HL-60 (cell line): ENCODE measurements around the gene SCMH1.

ENCODE experiments used
- DNase-seq, 2 experiments: peaks; one replicate each; pipeline ENCODE4 v3.0.0-alpha.2; 2010 to 2020; ENCODE audit warnings: low read depth in 1 of 2, low spot score in 1 of 2
- H3K27ac ChIP-seq: fragments of 250-450 bp; sonication (Bioruptor Pico); replicated peaks from 2 replicates; pipeline ENCODE4 v1.5.1; 2020; ENCODE audit warnings: mild to moderate bottlenecking, moderate library complexity
- H3K27me3 ChIP-seq: fragments of 250-450 bp; sonication (Bioruptor Pico); 2 replicates; pipeline ENCODE4 v1.5.1; 2021; ENCODE audit warnings: mild to moderate bottlenecking, moderate library complexity; ENCODE audit not compliant: insufficient read depth, poor library complexity, severe bottlenecking
- H3K4me3 ChIP-seq: replicated peaks from 2 replicates; pipeline ENCODE4 v1.5.1; 2011; ENCODE audit warnings: mild to moderate bottlenecking, control low read depth, low read length; ENCODE audit not compliant: insufficient read depth
- GABPA ChIP-seq: IDR thresholded peaks from 2 replicates; pipeline ENCODE4 v1.6.1; 2012; ENCODE audit warnings: low read depth
- POLR2AphosphoS5 ChIP-seq: IDR thresholded peaks from 2 replicates; pipeline ENCODE4 v1.6.1; 2012; ENCODE audit warnings: low read depth
- SPI1 ChIP-seq: IDR thresholded peaks from 2 replicates; pipeline ENCODE4 v1.6.1; 2012; ENCODE audit warnings: low read depth, mild to moderate bottlenecking, borderline replicate concordance
- TF ChIP-seq, protein P1 (sequence below): IDR thresholded peaks from 2 replicates; pipeline ENCODE4 v1.6.1; 2012; ENCODE audit warnings: low read depth; ENCODE audit not compliant: insufficient replicate concordance
- TF ChIP-seq, protein P2 (sequence below): IDR thresholded peaks from one replicate; pipeline ENCODE4 v1.5.1; 2011; ENCODE audit warnings: low read length, control low read depth, inconsistent platforms; ENCODE audit not compliant: insufficient read depth

The SCMH1 gene

DNA sequence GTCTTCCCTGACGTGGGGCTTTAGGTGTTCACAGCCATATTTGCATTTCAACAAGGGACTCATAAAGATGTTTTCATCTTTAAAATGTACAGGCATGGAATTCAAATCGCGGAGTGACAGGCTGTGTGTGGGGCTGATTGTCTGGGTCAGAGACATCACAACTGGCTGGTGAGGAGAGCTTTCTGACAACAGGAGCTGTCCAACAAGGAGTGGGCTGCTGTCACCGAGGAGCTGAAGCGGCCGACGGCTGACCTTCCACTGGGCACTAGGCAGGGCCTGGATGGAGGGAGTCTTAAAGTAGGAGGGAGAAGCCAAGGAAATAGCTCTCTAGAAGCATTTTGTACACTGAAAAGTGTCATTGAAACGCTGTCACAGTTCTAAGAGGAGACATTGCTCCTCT lies 30.5 kb upstream of the SCMH1 start:
- Histone ChIP-seq H3K27me3 (no peaks in the 10 kb centered on the region), H3K27ac (no peak overlapping the region), H3K4me3 (no peak overlapping the region)
- no peak for DNase-seq
- TF ChIP-seq SPI1: no peak
- TF ChIP-seq, protein P1, sequence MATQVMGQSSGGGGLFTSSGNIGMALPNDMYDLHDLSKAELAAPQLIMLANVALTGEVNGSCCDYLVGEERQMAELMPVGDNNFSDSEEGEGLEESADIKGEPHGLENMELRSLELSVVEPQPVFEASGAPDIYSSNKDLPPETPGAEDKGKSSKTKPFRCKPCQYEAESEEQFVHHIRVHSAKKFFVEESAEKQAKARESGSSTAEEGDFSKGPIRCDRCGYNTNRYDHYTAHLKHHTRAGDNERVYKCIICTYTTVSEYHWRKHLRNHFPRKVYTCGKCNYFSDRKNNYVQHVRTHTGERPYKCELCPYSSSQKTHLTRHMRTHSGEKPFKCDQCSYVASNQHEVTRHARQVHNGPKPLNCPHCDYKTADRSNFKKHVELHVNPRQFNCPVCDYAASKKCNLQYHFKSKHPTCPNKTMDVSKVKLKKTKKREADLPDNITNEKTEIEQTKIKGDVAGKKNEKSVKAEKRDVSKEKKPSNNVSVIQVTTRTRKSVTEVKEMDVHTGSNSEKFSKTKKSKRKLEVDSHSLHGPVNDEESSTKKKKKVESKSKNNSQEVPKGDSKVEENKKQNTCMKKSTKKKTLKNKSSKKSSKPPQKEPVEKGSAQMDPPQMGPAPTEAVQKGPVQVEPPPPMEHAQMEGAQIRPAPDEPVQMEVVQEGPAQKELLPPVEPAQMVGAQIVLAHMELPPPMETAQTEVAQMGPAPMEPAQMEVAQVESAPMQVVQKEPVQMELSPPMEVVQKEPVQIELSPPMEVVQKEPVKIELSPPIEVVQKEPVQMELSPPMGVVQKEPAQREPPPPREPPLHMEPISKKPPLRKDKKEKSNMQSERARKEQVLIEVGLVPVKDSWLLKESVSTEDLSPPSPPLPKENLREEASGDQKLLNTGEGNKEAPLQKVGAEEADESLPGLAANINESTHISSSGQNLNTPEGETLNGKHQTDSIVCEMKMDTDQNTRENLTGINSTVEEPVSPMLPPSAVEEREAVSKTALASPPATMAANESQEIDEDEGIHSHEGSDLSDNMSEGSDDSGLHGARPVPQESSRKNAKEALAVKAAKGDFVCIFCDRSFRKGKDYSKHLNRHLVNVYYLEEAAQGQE: peak; percentile 74

DNA sequence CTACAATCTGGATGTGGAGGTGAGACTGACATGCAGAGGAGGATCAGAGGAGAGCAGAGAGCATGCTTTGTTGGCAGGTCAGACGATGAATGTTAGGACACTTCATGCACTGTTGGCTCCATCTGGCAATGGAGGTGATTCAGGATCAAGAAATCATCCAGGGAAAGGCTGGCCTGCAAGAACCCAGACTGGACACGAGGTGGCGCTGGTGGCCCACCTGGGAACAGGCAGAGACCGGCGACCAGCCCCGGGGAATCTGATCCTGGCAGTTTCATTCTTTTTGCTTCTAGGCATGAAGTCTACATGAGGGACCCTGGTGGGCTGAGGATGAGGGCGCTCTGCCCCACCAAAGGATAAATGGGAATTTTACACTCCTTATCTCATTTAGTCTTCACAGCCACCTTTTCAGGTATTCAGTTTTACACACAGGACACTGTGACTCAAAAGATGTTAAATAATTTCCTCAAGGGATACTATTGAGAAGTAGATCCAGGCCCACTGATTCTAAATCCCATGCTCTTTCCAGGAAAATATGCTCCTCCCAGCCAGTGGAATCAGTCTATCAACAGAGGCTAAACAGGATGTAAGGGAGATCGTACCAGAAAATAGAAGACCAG lies 26.2 kb upstream of the SCMH1 start:
- no peak for TF ChIP-seq SPI1
- TF ChIP-seq, protein P2, sequence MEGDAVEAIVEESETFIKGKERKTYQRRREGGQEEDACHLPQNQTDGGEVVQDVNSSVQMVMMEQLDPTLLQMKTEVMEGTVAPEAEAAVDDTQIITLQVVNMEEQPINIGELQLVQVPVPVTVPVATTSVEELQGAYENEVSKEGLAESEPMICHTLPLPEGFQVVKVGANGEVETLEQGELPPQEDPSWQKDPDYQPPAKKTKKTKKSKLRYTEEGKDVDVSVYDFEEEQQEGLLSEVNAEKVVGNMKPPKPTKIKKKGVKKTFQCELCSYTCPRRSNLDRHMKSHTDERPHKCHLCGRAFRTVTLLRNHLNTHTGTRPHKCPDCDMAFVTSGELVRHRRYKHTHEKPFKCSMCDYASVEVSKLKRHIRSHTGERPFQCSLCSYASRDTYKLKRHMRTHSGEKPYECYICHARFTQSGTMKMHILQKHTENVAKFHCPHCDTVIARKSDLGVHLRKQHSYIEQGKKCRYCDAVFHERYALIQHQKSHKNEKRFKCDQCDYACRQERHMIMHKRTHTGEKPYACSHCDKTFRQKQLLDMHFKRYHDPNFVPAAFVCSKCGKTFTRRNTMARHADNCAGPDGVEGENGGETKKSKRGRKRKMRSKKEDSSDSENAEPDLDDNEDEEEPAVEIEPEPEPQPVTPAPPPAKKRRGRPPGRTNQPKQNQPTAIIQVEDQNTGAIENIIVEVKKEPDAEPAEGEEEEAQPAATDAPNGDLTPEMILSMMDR: peak; percentile 98
- no peak for TF ChIP-seq GABPA
- DNase-seq: peak; percentile 38 to 64
- Histone ChIP-seq H3K27ac (no peak overlapping the region), H3K27me3 (no peaks in the 10 kb centered on the region), H3K4me3 (no peak overlapping the region)

DNA sequence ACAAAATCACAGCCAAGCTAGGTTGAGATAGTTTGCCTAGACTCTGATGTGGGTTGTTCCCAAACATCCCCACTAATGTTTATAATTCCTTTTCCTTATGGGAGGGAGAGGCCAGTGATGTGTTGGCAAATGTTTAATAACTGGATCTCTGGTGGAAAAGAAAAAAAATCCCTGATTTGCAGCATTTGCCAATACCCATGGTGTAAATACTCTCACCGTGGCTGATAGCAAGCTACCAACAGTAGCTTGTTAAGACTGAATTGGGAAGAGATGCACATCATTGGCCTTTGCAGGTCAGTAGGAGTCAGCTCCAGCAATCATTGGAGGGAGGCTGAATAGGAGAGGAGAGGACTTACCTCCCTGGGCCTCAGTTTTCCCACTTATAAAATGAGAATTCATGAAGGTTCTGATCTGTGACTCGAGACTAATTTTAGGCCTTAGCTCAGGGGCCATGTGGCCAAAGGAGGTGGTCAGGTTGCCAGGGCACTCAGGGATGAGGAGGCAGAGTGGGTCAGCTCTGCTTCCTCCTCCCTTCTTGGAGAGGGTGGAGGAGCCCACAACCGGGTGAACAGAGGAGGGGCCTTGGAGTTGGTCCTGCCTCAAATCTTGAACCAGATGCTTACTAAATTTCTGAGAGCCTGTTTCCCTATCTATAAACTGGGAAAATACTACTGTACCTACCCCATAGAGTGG lies 20.0 kb upstream of the SCMH1 start:
- TF ChIP-seq, protein P1: no peak
- no peak for TF ChIP-seq GABPA
- TF ChIP-seq, protein P2: no peak
- TF ChIP-seq POLR2AphosphoS5: no peak
- TF ChIP-seq SPI1: no peak
- H3K27ac ChIP-seq: no peak overlapping the region
- no peak overlapping the region for H3K4me3 ChIP-seq
- H3K27me3 ChIP-seq: no peaks in the 10 kb centered on the region
- DNase-seq: no peak

DNA sequence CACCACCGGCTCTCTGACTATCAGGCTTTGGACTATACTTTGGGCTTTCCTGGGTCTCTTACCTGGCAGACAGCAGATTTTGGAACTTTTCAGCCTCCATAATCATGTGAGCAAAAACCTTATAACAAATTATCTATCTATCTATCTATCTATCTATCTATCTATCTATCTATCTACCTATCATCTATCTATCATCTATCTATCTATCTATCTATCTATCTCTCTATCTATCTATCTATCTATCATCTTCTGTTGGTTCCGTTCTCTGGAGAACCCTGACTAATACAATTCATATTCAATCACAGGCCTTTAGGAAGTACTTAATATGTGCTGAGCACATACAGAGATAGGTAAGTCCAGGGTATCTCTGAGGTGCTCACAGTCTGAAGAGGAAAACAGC lies 18.7 kb upstream of the SCMH1 start:
- H3K4me3 ChIP-seq: no peak overlapping the region
- no peak for TF ChIP-seq POLR2AphosphoS5
- TF ChIP-seq, protein P2: no peak
- no peak for DNase-seq
- no peak overlapping the region for H3K27ac ChIP-seq
- no peaks in the 10 kb centered on the region for H3K27me3 ChIP-seq
